ENCODE data around the gene XPNPEP1. TPM values are rescaled to one million over a fixed set of nuclear protein-coding genes. Genes with fewer than 3 reads are reported as not detected.

XPNPEP1 gene
- polyA plus RNA-seq, 1 of the 3 experiments (the other 2 are of a cell fraction), result 167 TPM

DNA sequence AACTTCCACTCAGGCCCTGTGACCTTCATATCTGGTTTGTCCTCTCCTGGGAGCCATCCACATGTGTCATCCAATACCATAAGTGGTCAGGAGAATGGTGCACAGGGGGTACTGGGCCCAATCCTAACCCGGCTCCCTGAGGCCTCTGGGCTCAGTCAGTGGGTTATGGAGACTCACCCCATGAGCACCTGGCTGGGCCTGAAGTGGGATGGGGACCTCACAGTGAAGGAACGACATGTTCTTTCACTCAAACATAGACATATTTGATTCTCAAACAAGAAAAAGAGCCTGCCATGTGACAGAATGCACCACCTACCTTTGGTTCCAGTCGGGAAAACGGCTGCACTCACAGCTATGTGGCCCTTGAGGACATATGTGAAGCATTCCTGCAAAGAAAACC lies 51.8 kb downstream of the XPNPEP1 start:
- Histone ChIP-seq H3K4me1 (ENCODE audit: control insufficient read depth in 1 of 2, insufficient read depth in 2 of 2, low read depth in 1 of 2, low read length in 1 of 2) (no peaks in the 10 kb centered on the region; a peak in 1 of 4 replicates), H3K4me3 (ENCODE audit: low read depth in 2 of 2, low read length in 1 of 2) (no peak overlapping the region), H3K27me3 (ENCODE audit: insufficient read depth) (no peaks in the 10 kb centered on the region), H3K9me3 (no peaks in the 10 kb centered on the region), H3K4me2 (no peak overlapping the region), H3K9me2 (no peaks in the 10 kb centered on the region), H3K36me3 (replicated peaks in 1 of 2; ENCODE audit: control insufficient read depth in 1 of 2, insufficient read depth in 2 of 2, low read length in 1 of 2) (peaks cover 52 to 88% of the 10 kb centered on the region in 2 experiments), H3K79me2 (ENCODE audit: insufficient read depth) (no peaks in the 10 kb centered on the region), H2AFZ (ENCODE audit: low read depth) (no peak overlapping the region), H3F3A (replicated peaks; ENCODE audit: insufficient read depth) (no peaks in the 10 kb centered on the region), H3K9ac (no peak overlapping the region), H4K20me1 (ENCODE audit: insufficient read depth) (no peaks in the 10 kb centered on the region), H3K27ac (ENCODE audit: low read depth in 2 of 2, low read length in 1 of 2) (no peak overlapping the region)
- TF ChIP-seq RFX5 (IDR thresholded peaks at IDR 0.05; ENCODE audit: low read length) (no peak), FOXM1 (IDR thresholded peaks at IDR 0.05; ENCODE audit: low read depth) (no peak), YY1 (IDR thresholded peaks at IDR 0.05; ENCODE audit: low read depth) (no peak), RAD21 (IDR thresholded peaks at IDR 0.05; ENCODE audit: low read length) (no peak), GATA2 (CRISPR knock-in tag; IDR thresholded peaks at IDR 0.05) (no peak), MEF2A (IDR thresholded peaks at IDR 0.05; ENCODE audit: borderline replicate concordance, low read depth) (no peak), TAF1 (IDR thresholded peaks at IDR 0.05; ENCODE audit: borderline replicate concordance, low read depth, low read length) (no peak), ELF1 (IDR thresholded peaks at IDR 0.05) (no peak), TEAD4 (IDR thresholded peaks at IDR 0.05; ENCODE audit: borderline replicate concordance, insufficient read depth) (no peak), RXRA (IDR thresholded peaks at IDR 0.05; ENCODE audit: borderline replicate concordance, low read depth) (no peak)
- TF ChIP-seq, protein P1, sequence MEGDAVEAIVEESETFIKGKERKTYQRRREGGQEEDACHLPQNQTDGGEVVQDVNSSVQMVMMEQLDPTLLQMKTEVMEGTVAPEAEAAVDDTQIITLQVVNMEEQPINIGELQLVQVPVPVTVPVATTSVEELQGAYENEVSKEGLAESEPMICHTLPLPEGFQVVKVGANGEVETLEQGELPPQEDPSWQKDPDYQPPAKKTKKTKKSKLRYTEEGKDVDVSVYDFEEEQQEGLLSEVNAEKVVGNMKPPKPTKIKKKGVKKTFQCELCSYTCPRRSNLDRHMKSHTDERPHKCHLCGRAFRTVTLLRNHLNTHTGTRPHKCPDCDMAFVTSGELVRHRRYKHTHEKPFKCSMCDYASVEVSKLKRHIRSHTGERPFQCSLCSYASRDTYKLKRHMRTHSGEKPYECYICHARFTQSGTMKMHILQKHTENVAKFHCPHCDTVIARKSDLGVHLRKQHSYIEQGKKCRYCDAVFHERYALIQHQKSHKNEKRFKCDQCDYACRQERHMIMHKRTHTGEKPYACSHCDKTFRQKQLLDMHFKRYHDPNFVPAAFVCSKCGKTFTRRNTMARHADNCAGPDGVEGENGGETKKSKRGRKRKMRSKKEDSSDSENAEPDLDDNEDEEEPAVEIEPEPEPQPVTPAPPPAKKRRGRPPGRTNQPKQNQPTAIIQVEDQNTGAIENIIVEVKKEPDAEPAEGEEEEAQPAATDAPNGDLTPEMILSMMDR (IDR thresholded peaks at IDR 0.05), result no peak
- TF ChIP-seq, protein P2, sequence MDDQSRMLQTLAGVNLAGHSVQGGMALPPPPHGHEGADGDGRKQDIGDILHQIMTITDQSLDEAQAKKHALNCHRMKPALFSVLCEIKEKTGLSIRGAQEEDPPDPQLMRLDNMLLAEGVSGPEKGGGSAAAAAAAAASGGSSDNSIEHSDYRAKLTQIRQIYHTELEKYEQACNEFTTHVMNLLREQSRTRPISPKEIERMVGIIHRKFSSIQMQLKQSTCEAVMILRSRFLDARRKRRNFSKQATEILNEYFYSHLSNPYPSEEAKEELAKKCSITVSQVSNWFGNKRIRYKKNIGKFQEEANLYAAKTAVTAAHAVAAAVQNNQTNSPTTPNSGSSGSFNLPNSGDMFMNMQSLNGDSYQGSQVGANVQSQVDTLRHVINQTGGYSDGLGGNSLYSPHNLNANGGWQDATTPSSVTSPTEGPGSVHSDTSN (IDR thresholded peaks at IDR 0.05), result no peak
- TF ChIP-seq, protein P3, sequence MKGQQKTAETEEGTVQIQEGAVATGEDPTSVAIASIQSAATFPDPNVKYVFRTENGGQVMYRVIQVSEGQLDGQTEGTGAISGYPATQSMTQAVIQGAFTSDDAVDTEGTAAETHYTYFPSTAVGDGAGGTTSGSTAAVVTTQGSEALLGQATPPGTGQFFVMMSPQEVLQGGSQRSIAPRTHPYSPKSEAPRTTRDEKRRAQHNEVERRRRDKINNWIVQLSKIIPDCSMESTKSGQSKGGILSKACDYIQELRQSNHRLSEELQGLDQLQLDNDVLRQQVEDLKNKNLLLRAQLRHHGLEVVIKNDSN (IDR thresholded peaks at IDR 0.05; ENCODE audit: borderline replicate concordance, low read depth), result no peak
- TF ChIP-seq, protein P4, sequence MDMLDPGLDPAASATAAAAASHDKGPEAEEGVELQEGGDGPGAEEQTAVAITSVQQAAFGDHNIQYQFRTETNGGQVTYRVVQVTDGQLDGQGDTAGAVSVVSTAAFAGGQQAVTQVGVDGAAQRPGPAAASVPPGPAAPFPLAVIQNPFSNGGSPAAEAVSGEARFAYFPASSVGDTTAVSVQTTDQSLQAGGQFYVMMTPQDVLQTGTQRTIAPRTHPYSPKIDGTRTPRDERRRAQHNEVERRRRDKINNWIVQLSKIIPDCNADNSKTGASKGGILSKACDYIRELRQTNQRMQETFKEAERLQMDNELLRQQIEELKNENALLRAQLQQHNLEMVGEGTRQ (IDR thresholded peaks at IDR 0.05; ENCODE audit: borderline replicate concordance, low read depth, low read length), result no peak
- TF ChIP-seq, protein P5, sequence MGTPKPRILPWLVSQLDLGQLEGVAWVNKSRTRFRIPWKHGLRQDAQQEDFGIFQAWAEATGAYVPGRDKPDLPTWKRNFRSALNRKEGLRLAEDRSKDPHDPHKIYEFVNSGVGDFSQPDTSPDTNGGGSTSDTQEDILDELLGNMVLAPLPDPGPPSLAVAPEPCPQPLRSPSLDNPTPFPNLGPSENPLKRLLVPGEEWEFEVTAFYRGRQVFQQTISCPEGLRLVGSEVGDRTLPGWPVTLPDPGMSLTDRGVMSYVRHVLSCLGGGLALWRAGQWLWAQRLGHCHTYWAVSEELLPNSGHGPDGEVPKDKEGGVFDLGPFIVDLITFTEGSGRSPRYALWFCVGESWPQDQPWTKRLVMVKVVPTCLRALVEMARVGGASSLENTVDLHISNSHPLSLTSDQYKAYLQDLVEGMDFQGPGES (IDR thresholded peaks at IDR 0.05; ENCODE audit: low read depth, low read length), result no peak
- ChIA-PET POLR2A (no interaction called here), CTCF (interaction anchor here (1.4 to 5.5 kb wide), 2 partner anchors 12 to 19 kb away, joined by 4 to 37 read pairs; no protein-coding TSS in a partner anchor)
- 92% methylated on average over 4 of the region's 4 CpGs for WGBS (ENCODE audit: low lambda C conversion rate)
- DNase-seq, result no peak

Data from SK-N-SH (cell line).